AG04449 (cell line): ENCODE results near the gene CUL2.

Experiments
- CTCF ChIA-PET: fragments of 350-600 bp; formaldehyde crosslinking; extraction: SDS; loops from one replicate; lab custom pipeline; 2021; ENCODE audit warnings: antibody characterized with exemption; lab: Yijun Ruan, JAX
- POLR2A ChIA-PET: fragments of 400-600, 350-600 bp; formaldehyde crosslinking; extraction: SDS; loops from one replicate; lab custom pipeline; 2020; ENCODE audit warnings: antibody characterized with exemption, inconsistent platforms; lab: Yijun Ruan, JAX
- DNase-seq: peaks from one replicate; pipeline ENCODE4 v3.0.0-alpha.2; 2010; ENCODE audit warnings: low read depth, low spot score
- H3K4me3 ChIP-seq: 2 replicates; pipeline ENCODE4 v1.5.1; 2011; ENCODE audit warnings: low read depth, mild to moderate bottlenecking, control low read depth, low read length
- TF ChIP-seq, protein P1 (sequence below): IDR thresholded peaks from one replicate; pipeline ENCODE4 v1.5.1; 2011; ENCODE audit warnings: mild to moderate bottlenecking, moderate library complexity, low read length, control low read depth, inconsistent platforms; ENCODE audit not compliant: insufficient read depth; ENCODE audit errors: missing control alignments

CUL2 gene

DNA sequence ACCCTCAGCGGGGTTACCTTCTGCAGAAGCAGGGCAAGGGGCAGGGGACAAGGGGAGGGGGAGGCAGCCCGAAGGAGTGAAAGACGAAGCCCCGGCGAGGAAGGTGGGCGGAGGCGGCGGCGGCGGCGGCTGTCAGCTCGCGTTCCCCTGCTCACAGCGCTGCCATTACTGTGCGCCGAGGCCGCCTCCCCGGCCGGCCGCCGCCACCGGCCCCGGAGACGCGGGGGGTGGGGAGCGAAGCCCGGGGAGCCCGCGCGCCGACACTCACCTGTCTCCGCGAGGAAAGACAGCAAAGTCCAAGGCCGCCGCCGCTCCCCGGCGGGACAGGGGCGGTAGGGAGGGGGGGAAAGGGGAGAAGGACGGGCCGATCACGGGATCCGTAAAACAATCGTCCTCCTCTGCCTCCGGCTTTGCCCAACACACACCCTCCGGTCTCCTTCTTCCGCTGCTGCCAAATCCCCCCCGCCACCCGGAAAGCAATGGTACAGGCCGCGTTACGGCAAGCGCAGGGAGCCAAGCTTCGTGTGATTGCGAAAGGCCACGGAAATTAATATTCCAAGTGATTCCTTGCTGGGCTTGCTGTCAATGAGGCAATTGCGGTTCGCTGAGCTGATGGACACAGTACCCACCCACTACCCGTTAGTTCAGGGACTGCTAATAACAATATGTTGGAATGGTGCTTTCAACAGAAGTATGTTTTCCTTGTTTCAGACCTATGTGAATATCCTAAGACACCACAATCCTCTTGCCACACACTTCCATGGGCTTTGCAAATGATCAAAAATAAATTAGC lies at the start of gene CUL2:
Gene CUL2, minus strand, starts transcription at position 180 of the 793 bp plus-strand sequence. CDS start 19,024 bp downstream, outside the sequence.
- TF ChIP-seq, protein P1, sequence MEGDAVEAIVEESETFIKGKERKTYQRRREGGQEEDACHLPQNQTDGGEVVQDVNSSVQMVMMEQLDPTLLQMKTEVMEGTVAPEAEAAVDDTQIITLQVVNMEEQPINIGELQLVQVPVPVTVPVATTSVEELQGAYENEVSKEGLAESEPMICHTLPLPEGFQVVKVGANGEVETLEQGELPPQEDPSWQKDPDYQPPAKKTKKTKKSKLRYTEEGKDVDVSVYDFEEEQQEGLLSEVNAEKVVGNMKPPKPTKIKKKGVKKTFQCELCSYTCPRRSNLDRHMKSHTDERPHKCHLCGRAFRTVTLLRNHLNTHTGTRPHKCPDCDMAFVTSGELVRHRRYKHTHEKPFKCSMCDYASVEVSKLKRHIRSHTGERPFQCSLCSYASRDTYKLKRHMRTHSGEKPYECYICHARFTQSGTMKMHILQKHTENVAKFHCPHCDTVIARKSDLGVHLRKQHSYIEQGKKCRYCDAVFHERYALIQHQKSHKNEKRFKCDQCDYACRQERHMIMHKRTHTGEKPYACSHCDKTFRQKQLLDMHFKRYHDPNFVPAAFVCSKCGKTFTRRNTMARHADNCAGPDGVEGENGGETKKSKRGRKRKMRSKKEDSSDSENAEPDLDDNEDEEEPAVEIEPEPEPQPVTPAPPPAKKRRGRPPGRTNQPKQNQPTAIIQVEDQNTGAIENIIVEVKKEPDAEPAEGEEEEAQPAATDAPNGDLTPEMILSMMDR, result no peak
- H3K4me3 ChIP-seq, result peak within 1 kb of the TSS; percentile 80
- DNase-seq, result peak; percentile 82
- CTCF ChIA-PET, result interaction anchor here (1.1 to 1.4 kb wide), 3 partner anchors 36 to 424 kb away, joined by 3 read pairs; no protein-coding TSS in a partner anchor
- POLR2A ChIA-PET, result interaction anchor here (0.6 kb wide), 1 partner anchor 319 kb away, joined by 3 read pairs; no protein-coding TSS in a partner anchor

DNA sequence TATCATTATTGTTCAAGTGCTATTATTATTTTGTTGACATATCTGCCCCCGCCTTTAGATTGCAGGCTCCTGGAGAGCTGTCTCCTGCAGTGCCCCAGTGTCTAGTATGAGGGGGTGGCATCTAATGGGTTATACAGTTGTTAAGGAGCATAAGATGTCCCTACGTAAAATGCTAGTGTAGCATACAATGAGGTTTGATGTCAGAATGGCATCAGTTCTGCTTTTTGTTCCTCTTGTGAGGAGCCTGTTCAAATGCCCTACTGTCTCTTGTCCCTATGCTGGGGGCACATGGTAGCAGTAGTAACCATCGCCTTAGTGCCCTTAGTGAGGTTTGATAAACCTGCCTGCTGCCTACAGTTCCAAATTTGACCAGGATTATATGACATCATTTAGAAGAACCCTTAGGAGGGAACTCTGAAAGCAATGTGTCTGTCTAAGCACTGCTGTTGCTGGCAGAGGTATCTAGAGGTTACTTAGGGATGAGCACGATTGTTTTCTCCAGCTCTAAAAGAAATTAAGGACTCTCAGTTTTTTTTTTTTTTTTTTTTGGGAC lies 46.2 kb upstream of the CUL2 start:
- POLR2A ChIA-PET, result interaction anchor here (0.6 kb wide), 1 partner anchor 284 kb away, joined by 4 read pairs; no protein-coding TSS in a partner anchor
- no peak overlapping the region for H3K4me3 ChIP-seq
- TF ChIP-seq, protein P1, result no peak
- DNase-seq, result no peak
- CTCF ChIA-PET, result no interaction called here

DNA sequence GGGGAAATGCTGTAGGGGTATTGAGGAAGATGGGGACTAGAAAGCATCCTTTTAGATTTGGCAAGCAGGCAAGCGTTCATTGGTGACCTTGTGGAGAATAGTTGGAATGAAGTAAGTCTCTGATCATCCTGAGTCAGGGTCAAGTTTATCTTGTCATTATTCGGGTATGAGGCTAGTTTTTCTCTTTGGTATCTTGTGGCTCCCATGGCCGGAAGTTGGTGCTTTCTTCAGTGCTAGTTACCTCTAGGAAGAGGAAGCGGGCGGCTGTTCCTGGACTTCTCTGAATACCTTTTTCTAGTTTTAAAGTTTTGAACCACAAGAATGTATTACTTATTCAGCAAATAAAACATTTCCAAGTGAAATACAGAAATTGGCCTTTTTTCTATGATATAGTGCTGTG lies 45.7 kb upstream of the CUL2 start:
- ChIA-PET POLR2A (interaction anchor here (0.6 kb wide), 1 partner anchor 284 kb away, joined by 4 read pairs; no protein-coding TSS in a partner anchor), CTCF (interaction anchor here (0.9 to 2.8 kb wide), 3 partner anchors 15 to 82 kb away, joined by 3 to 6 read pairs (median 5); no protein-coding TSS in a partner anchor)
- DNase-seq, result no peak
- no peak overlapping the region for H3K4me3 ChIP-seq
- TF ChIP-seq, protein P1, result no peak

DNA sequence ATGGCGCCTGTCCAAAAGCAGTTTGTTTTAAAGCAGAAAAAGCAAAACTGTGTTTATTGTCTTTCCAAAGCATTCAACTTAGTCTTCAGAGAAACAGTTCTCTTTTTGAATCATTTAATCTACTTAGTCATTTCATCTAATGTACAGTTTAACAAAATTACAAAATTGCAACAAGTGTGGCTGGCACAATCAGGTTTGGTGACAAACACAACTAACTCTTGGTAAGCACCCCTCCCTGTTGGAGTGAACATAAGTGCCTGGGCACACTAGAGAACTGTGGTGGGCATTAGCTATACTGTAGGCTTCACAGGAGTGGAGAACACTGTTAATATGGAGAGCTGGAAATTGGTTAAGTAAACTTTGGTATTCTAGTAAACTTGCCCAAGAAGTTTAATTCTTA lies 43.4 kb upstream of the CUL2 start:
- TF ChIP-seq, protein P1, result no peak
- no peak for DNase-seq
- POLR2A ChIA-PET, result no interaction called here
- CTCF ChIA-PET, result interaction anchor here (0.6 to 2.8 kb wide), 2 partner anchors 13 to 861 kb away, joined by 3 to 6 read pairs; no protein-coding TSS in a partner anchor
- H3K4me3 ChIP-seq, result no peak overlapping the region

DNA sequence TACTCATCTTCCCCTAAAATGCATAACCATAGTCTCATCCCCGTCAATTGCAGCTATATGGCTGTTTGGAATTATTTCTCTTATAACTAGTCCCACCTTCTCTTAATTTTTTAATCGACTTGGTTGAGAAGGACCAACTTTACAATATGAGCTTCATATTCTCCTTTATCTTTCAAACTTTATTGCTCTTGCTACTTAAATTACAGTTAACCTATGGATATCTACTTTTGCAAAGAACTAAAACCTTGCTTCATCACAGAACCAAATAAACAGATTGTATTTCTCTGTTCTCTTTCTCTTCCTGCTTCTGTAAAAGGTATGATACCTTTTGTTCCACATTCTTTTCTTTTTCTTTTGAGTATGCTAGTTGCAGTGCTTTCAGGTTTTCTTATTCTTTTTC lies 42.6 kb upstream of the CUL2 start:
- no peak for DNase-seq
- ChIA-PET POLR2A (no interaction called here), CTCF (interaction anchor here (0.9 to 1.9 kb wide), 3 partner anchors 10 to 106 kb away, joined by 3 to 6 read pairs (median 3); no protein-coding TSS in a partner anchor)
- H3K4me3 ChIP-seq, result no peak overlapping the region
- TF ChIP-seq, protein P1, result no peak

DNA sequence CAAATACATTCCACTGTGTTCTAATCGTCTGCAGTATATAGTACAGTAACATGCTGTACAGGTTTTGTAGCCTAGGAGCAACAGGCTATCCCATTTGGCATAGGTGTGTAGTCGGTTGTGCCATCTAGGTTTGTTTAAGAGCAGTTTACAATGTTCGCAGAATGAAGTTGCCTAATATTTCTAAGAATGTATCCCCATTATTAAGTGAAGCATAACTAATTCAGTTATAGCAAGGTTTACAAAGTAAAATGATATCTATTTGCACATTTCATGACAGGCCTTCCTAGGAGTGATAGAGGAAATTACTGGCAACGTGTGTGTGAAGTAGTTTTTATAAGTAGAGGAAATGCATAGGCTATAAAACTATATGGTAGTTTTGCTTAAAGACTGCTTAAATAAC lies 40.5 kb upstream of the CUL2 start:
- ChIA-PET CTCF (interaction anchor here (1.1 to 1.9 kb wide), 3 partner anchors 13 to 1750 kb away, joined by 3 to 6 read pairs (median 4); no protein-coding TSS in a partner anchor), POLR2A (no interaction called here)
- H3K4me3 ChIP-seq, result no peak overlapping the region
- TF ChIP-seq, protein P1, result no peak
- DNase-seq, result no peak
